H1 (cell line): ENCODE data around the gene ZMAT5. TPM values are rescaled to one million over a fixed set of nuclear protein-coding genes. Genes with fewer than 3 reads are reported as not detected.

Source experiments
- CTCF ChIA-PET: fragments of 300-600 bp; sonication (Branson Sonifier 250); formaldehyde crosslinking; loops from one replicate; lab custom pipeline; 2021; ENCODE audit not compliant: partially characterized antibody; lab: Charles Lee
- POLR2A ChIA-PET: fragments of 300-600 bp; sonication (Branson Sonifier 250); formaldehyde crosslinking; loops from one replicate; lab custom pipeline; 2021; ENCODE audit warnings: inconsistent platforms; ENCODE audit not compliant: partially characterized antibody; lab: Charles Lee
- DNase-seq, 2 experiments: peaks; one replicate each; pipeline versions ENCODE4 v3.0.0 to v3.0.0-alpha.2; 2010 to 2022; ENCODE audit warnings: low spot score in 2 of 2, low read depth in 1 of 2, mixed read lengths in 1 of 2
- FAIRE-seq: peaks from 2 replicates; lab custom pipeline; 2011; peaks lifted over from hg19 to GRCh38; lab: Jason Lieb, UNC
- H2AFZ ChIP-seq: 2 replicates; pipeline ENCODE4 v1.8.1; 2012; ENCODE audit warnings: low read length, inconsistent platforms
- H2AK5ac ChIP-seq: 2 replicates; pipeline ENCODE4 v1.6.1; 2013; ENCODE audit warnings: low read depth, low read length
- H2BK120ac ChIP-seq: replicated peaks from 2 replicates; pipeline ENCODE3; 2013; ENCODE audit warnings: low read depth, low read length, inconsistent platforms
- H2BK12ac ChIP-seq: 2 replicates; pipeline ENCODE4 v1.6.1; 2013; ENCODE audit warnings: low read depth, low read length
- H2BK15ac ChIP-seq: 2 replicates; pipeline ENCODE4 v1.6.1; 2013; ENCODE audit warnings: low read length
- H2BK20ac ChIP-seq: 2 replicates; pipeline ENCODE4 v1.6.1; 2013; ENCODE audit warnings: low read length
- H2BK5ac ChIP-seq: 2 replicates; pipeline ENCODE4 v1.6.1; 2013; ENCODE audit warnings: low read depth, low read length
- H3K14ac ChIP-seq: 2 replicates; pipeline ENCODE4 v1.6.1; 2013; ENCODE audit warnings: inconsistent platforms; ENCODE audit not compliant: insufficient read length
- H3K18ac ChIP-seq: 2 replicates; pipeline ENCODE4 v1.6.1; 2013; ENCODE audit warnings: low read length; ENCODE audit errors: extremely low read depth
- H3K23ac ChIP-seq: 2 replicates; pipeline ENCODE4 v1.6.1; 2013; ENCODE audit warnings: inconsistent platforms; ENCODE audit not compliant: insufficient read length
- H3K23me2 ChIP-seq: 2 replicates; pipeline ENCODE4 v1.6.1; 2013; ENCODE audit warnings: low read depth, low read length
- H3K27ac ChIP-seq: 2 replicates; pipeline ENCODE4 v1.6.1; 2011; ENCODE audit warnings: low read depth, low read length, inconsistent platforms
- H3K27me3 ChIP-seq, 4 experiments: replicated peaks in 1 of 4; 1 replicate in 1 of 4; 2 replicates in 3 of 4; pipeline versions ENCODE4 v1.6.1 to v1.8.1; 2011 to 2013; ENCODE audit warnings: low read length in 3 of 4, mild to moderate bottlenecking in 3 of 4, inconsistent platforms in 2 of 4, mixed read lengths in 2 of 4, moderate library complexity in 1 of 4; ENCODE audit not compliant: control insufficient read depth in 3 of 4, insufficient read depth in 3 of 4; ENCODE audit errors: extremely low read depth in 1 of 4
- H3K36me3 ChIP-seq, 4 experiments: 2 replicates each; pipeline versions ENCODE4 v1.6.1 to v1.8.1; 2011 to 2013; ENCODE audit warnings: mild to moderate bottlenecking in 4 of 4, low read length in 3 of 4, moderate library complexity in 2 of 4, control low read depth in 1 of 4, inconsistent platforms in 1 of 4; ENCODE audit not compliant: insufficient read depth in 4 of 4, control insufficient read depth in 2 of 4
- H3K4ac ChIP-seq: replicated peaks from 2 replicates; pipeline ENCODE3; 2013; ENCODE audit warnings: low read length, low read depth, mixed read lengths, inconsistent platforms; ENCODE audit not compliant: insufficient read length
- H3K4me1 ChIP-seq, 4 experiments: replicated peaks in 1 of 4; 1 replicate in 1 of 4; 2 replicates in 3 of 4; pipeline versions ENCODE4 v1.6.1 to v1.8.1; 2011 to 2013; ENCODE audit warnings: low read length in 3 of 4, inconsistent platforms in 2 of 4, mixed read lengths in 1 of 4; ENCODE audit not compliant: insufficient read depth in 4 of 4, control insufficient read depth in 3 of 4
- H3K4me2 ChIP-seq, 2 experiments: 2 replicates each; pipeline versions ENCODE4 v1.6.1 to v1.8.1; 2011 to 2013; ENCODE audit warnings: low read depth in 2 of 2, low read length in 2 of 2, control low read depth in 1 of 2, inconsistent platforms in 1 of 2, mild to moderate bottlenecking in 1 of 2; ENCODE audit not compliant: insufficient read depth in 1 of 2
- H3K4me3 ChIP-seq, 4 experiments: fragments of 200-600, 300-600 bp in 1 of 4; sonication (generic), shearing (Covaris generic), sonication (Bioruptor Twin) in 1 of 4; 2 replicates each; pipeline versions ENCODE4 v1.5.1 to v1.8.1; 2011 to 2016; ENCODE audit warnings: low read length in 4 of 4, low read depth in 3 of 4, control low read depth in 2 of 4, inconsistent platforms in 2 of 4, mild to moderate bottlenecking in 2 of 4, mixed read lengths in 1 of 4, moderate library complexity in 1 of 4; ENCODE audit not compliant: insufficient read depth in 2 of 4; ENCODE audit errors: extremely low read depth in 1 of 4
- H3K56ac ChIP-seq: replicated peaks from 2 replicates; pipeline ENCODE3; 2013; ENCODE audit warnings: low read depth, mild to moderate bottlenecking, mixed read lengths, low read length, inconsistent platforms; ENCODE audit not compliant: insufficient read length
- H3K79me1 ChIP-seq: 2 replicates; pipeline ENCODE4 v1.6.1; 2013; ENCODE audit warnings: low read depth, low read length, control low read depth
- H3K79me2 ChIP-seq, 2 experiments: 2 replicates each; pipeline versions ENCODE4 v1.6.1 to v1.8.1; 2012 to 2013; ENCODE audit warnings: low read length in 2 of 2, mild to moderate bottlenecking in 2 of 2, inconsistent platforms in 1 of 2; ENCODE audit not compliant: insufficient read depth in 2 of 2, control insufficient read depth in 1 of 2
- H3K9ac ChIP-seq, 4 experiments: replicated peaks in 1 of 4; 1 replicate in 1 of 4; 2 replicates in 3 of 4; pipeline versions ENCODE4 v1.6.1 to v1.8.1; 2011 to 2013; ENCODE audit warnings: low read depth in 3 of 4, low read length in 3 of 4, control low read depth in 2 of 4, mild to moderate bottlenecking in 2 of 4, moderate library complexity in 2 of 4, inconsistent platforms in 1 of 4; ENCODE audit errors: extremely low read depth in 1 of 4
- H3K9me3 ChIP-seq, 2 experiments: 2 replicates each; pipeline versions ENCODE4 v1.6.1 to v1.8.1; 2012 to 2013; ENCODE audit warnings: mild to moderate bottlenecking in 2 of 2, moderate library complexity in 2 of 2, control low read depth in 1 of 2, inconsistent platforms in 1 of 2, low read depth in 1 of 2, low read length in 1 of 2, mixed read lengths in 1 of 2; ENCODE audit not compliant: insufficient read depth in 2 of 2
- H4K20me1 ChIP-seq, 2 experiments: replicated peaks in 1 of 2; 2 replicates each; pipeline versions ENCODE3 to v1.8.1; 2011 to 2013; ENCODE audit warnings: inconsistent platforms in 2 of 2, low read length in 2 of 2, mild to moderate bottlenecking in 1 of 2; ENCODE audit not compliant: insufficient read depth in 2 of 2, control insufficient read depth in 1 of 2
- H4K5ac ChIP-seq: 2 replicates; pipeline ENCODE4 v1.6.1; 2013; ENCODE audit warnings: low read length, low read depth, mixed read lengths, inconsistent platforms; ENCODE audit not compliant: insufficient read length
- H4K8ac ChIP-seq: 2 replicates; pipeline ENCODE4 v1.8.0; 2013; ENCODE audit warnings: mild to moderate bottlenecking, moderate library complexity, low read length, inconsistent platforms; ENCODE audit not compliant: insufficient read depth; ENCODE audit errors: extremely low read depth
- H4K91ac ChIP-seq: replicated peaks from 2 replicates; pipeline ENCODE3; 2013; ENCODE audit warnings: low read length, mixed read lengths, inconsistent platforms; ENCODE audit not compliant: insufficient read length
- BRCA1 ChIP-seq: IDR thresholded peaks from 2 replicates; pipeline ENCODE4 v1.6.1; 2012; ENCODE audit warnings: low read depth, low read length, improper control_type of control experiment
- CBX8 ChIP-seq: fragments of 300-800, 300-1000 bp; sonication (generic); IDR thresholded peaks from 2 replicates; pipeline ENCODE4 v1.7.1; 2016; ENCODE audit warnings: low read depth, low read length, borderline replicate concordance
- CTBP2 ChIP-seq: IDR thresholded peaks from 2 replicates; pipeline ENCODE4 v1.7.0; 2011; ENCODE audit warnings: borderline replicate concordance, mild to moderate bottlenecking, moderate library complexity, mixed read lengths, low read length; ENCODE audit not compliant: insufficient read depth, insufficient read length
- EGR1 ChIP-seq: IDR thresholded peaks from 2 replicates; pipeline ENCODE4 v1.6.1; 2011; ENCODE audit warnings: low read depth, low read length, borderline replicate concordance
- FOSL1 ChIP-seq: IDR thresholded peaks from 2 replicates; pipeline ENCODE4 v1.6.1; 2011; ENCODE audit warnings: mild to moderate bottlenecking, low read depth, low read length, moderate library complexity; ENCODE audit not compliant: insufficient read depth
- GABPA ChIP-seq: IDR thresholded peaks from 2 replicates; pipeline ENCODE4 v1.6.1; 2011; ENCODE audit warnings: mild to moderate bottlenecking, low read length, moderate library complexity, borderline replicate concordance; ENCODE audit not compliant: insufficient read depth
- HDAC6 ChIP-seq: IDR thresholded peaks from one replicate; pipeline ENCODE4 v1.7.1; 2012; ENCODE audit warnings: low read depth, mild to moderate bottlenecking, inconsistent platforms, low read length, moderate library complexity
- NRF1 ChIP-seq: IDR thresholded peaks from 2 replicates; pipeline ENCODE4 v1.6.1; 2011; ENCODE audit warnings: mild to moderate bottlenecking, low read depth, low read length, improper control_type of control experiment
- SRF ChIP-seq: IDR thresholded peaks from 2 replicates; pipeline ENCODE4 v1.6.1; 2011; ENCODE audit warnings: mild to moderate bottlenecking, low read depth, low read length, moderate library complexity
- TAF1 ChIP-seq: IDR thresholded peaks from 2 replicates; pipeline ENCODE4 v1.6.1; 2011; ENCODE audit warnings: mild to moderate bottlenecking, low read depth, low read length
- WGBS, 2 experiments: shearing (Covaris generic) in 1 of 2; methylation state at CpG; one replicate each; pipeline versions ENCODE4 v1.1.6 to v1.1.7; 2013 to 2015; ENCODE audit warnings: low lambda C conversion rate in 2 of 2, mixed read lengths in 2 of 2, inconsistent platforms in 1 of 2, low coverage in 1 of 2, missing lambda C conversion rate in 1 of 2; ENCODE audit not compliant: insufficient replicate concordance in 2 of 2, insufficient coverage in 1 of 2, insufficient read length in 1 of 2; ENCODE audit errors: extremely low coverage in 1 of 2, missing lambda C conversion rate in 1 of 2; 5-methylcytosine and 5-hydroxymethylcytosine counted together
- polyA plus RNA-seq, 7 experiments: library from polyadenylated mRNA; depleted of rRNA in 3 of 7; stranded (reverse) in 5 of 7; unstranded in 2 of 7; fragments of >200 nt in 5 of 7; fragments of 200-250 nt in 2 of 7; gene quantifications; 1 replicate in 5 of 7; 2 replicates in 1 of 7; 4 replicates in 1 of 7; pipeline versions ENCODE4 v1.2.1 to v1.2.3, GENCODE V29; 2011 to 2013; ENCODE audit warnings: missing spikeins in 2 of 7, mixed read lengths in 2 of 7
- total RNA-seq: library from RNA; stranded (reverse); fragmentation: NEBNext Ultra II Directional; extraction: Animal tissue kit (Norgen Biotek cat#: 25700); gene quantifications from 2 replicates; pipeline ENCODE4 v1.2.1, GENCODE V29; 2021
- TF ChIP-seq, protein P1 (sequence below): IDR thresholded peaks from 2 replicates; pipeline ENCODE4 v1.6.1; 2012; ENCODE audit warnings: low read length, inconsistent platforms

The ZMAT5 gene
- total and polyA plus RNA-seq, 2 of the 8 experiments (the other 6 are each of a cell fraction or from before 2014, with no cell fraction given): 14.0 to 38.3 TPM

DNA sequence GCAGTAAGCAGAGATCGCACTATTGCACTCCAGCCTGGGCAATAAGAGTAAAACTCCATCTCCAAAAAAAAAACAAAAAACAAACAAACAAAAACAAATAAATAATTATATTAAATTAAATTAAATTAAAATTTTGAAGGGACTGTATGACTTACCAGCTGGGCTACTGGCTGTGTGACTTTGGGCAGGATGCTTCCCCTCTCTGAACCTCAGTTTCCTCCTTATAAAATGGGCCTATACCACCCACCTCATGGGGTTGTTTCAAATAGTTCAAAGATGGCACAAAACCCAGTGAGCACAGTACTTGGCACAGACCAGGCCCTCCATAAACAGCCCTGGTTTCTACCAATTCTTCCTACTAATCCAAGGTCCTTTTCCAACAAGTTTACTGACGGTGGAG is 36.4 kb upstream of the ZMAT5 start:
- Histone ChIP-seq H4K20me1 (peaks cover 0 to 5% of the 10 kb centered on the region in 2 experiments), H3K27ac (no peak overlapping the region), H2AK5ac (no peak overlapping the region), H3K14ac (no peak overlapping the region), H3K4me1 (peaks cover 0 to 3% (median 0%) of the 10 kb centered on the region in 4 experiments; a peak in 1 of 7 replicates), H3K9ac (no peak overlapping the region), H4K8ac (no peak overlapping the region), H3K79me2 (no peaks in the 10 kb centered on the region), H3K36me3 (peaks cover 10 to 51% (median 26%) of the 10 kb centered on the region in 4 experiments; a peak in 6 of 8 replicates), H2BK15ac (no peak overlapping the region), H2BK20ac (no peak overlapping the region), H2BK120ac (no peak overlapping the region), H3K79me1 (no peaks in the 10 kb centered on the region), H4K5ac (no peak overlapping the region), H3K23ac (no peak overlapping the region), H3K56ac (no peak overlapping the region), H3K4ac (no peak overlapping the region), H2AFZ (no peak overlapping the region), H3K18ac (no peak overlapping the region), H4K91ac (no peak overlapping the region), H3K23me2 (no peaks in the 10 kb centered on the region), H3K27me3 (no peaks in the 10 kb centered on the region), H2BK12ac (no peak overlapping the region), H2BK5ac (no peak overlapping the region), H3K4me2 (no peak overlapping the region), H3K4me3 (no peak overlapping the region), H3K9me3 (no peaks in the 10 kb centered on the region)
- WGBS, 2 experiments: 89% methylated on average over 2 of the region's 2 CpGs; no CpG with 5 or more reads in 1 of the 2 experiments
- no peak for DNase-seq
- ChIA-PET POLR2A (no interaction called here), CTCF (interaction anchor here (0.6 to 2.1 kb wide), 6 partner anchors 8 to 201 kb away, joined by 3 to 7 read pairs (median 4); no protein-coding TSS in a partner anchor)
- no peak for FAIRE-seq
- TF ChIP-seq CBX8 (no peak), SRF (no peak), EGR1 (no peak), CTBP2 (no peak), BRCA1 (no peak), NRF1 (no peak), HDAC6 (no peak), FOSL1 (no peak), TAF1 (no peak), GABPA (no peak)
- TF ChIP-seq, protein P1, sequence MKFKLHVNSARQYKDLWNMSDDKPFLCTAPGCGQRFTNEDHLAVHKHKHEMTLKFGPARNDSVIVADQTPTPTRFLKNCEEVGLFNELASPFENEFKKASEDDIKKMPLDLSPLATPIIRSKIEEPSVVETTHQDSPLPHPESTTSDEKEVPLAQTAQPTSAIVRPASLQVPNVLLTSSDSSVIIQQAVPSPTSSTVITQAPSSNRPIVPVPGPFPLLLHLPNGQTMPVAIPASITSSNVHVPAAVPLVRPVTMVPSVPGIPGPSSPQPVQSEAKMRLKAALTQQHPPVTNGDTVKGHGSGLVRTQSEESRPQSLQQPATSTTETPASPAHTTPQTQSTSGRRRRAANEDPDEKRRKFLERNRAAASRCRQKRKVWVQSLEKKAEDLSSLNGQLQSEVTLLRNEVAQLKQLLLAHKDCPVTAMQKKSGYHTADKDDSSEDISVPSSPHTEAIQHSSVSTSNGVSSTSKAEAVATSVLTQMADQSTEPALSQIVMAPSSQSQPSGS: no peak
